ENCODE results near the gene CEP41.
"Not testable (repeated sequence)": the region's sequence is repeated elsewhere in the genome, so short reads cannot be mapped to it uniquely, and the experiment has no call there.

GRCh38 chr7:130376461-130376860 lies 64.4 kb downstream of the CEP41 start:
- not testable (repeated sequence) for TF ChIP-seq POLR2A, CTCF (IDR thresholded peaks at IDR 0.05)

Data from uterus (tissue), 2 donors.